ENCODE data around the gene NFATC2. TPM values are rescaled to one million over a fixed set of nuclear protein-coding genes. Genes with fewer than 3 reads are reported as not detected.

Gene NFATC2
- total RNA-seq, 3 donors from 2014 or later, result 6.2 to 7.3 (median 7.2) TPM

- Histone ChIP-seq H3K4me3 (no peak overlapping the region), H3K4me1 (ENCODE audit: low read depth) (no peaks in the 10 kb centered on the region), H3K9me3 (no peaks in the 10 kb centered on the region), H3K36me3 (ENCODE audit: low read depth) (no peaks in the 10 kb centered on the region)
- ATAC-seq (peak; percentile 34), DNase-seq (no peak)
- intact Hi-C loops (cut with DNase I, micrococcal nuclease), result no loop called here
- TF ChIP-seq CTCF (IDR thresholded peaks at IDR 0.05), result no peak
Observed at GRCh38 chr20:51423290-51423667, 119.2 kb downstream of the NFATC2 start.

- Histone ChIP-seq H3K9me3 (no peaks in the 10 kb centered on the region), H3K4me3 (no peak overlapping the region), H3K4me1 (ENCODE audit: low read depth) (no peaks in the 10 kb centered on the region), H3K36me3 (ENCODE audit: low read depth) (no peaks in the 10 kb centered on the region)
- ATAC-seq (no peak), DNase-seq (no peak)
- intact Hi-C loops (cut with DNase I, micrococcal nuclease), result no loop called here
- TF ChIP-seq CTCF (IDR thresholded peaks at IDR 0.05), result no peak
Observed at GRCh38 chr20:51422514-51423289, 119.8 kb downstream of the NFATC2 start.

GRCh38 chr20:51420805-51421204 lies 121.7 kb downstream of the NFATC2 start:
- ATAC-seq (no peak), DNase-seq (no peak)
- no peaks in the 10 kb centered on the region for H3K4me1 ChIP-seq (ENCODE audit: low read depth)
- intact Hi-C loops (cut with DNase I, micrococcal nuclease), result no loop called here
- TF ChIP-seq CTCF (IDR thresholded peaks at IDR 0.05), result no peak
- H3K4me3 ChIP-seq, result no peak overlapping the region
- no peaks in the 10 kb centered on the region for H3K36me3 ChIP-seq (ENCODE audit: low read depth)
- no peaks in the 10 kb centered on the region for H3K9me3 ChIP-seq

- no peak overlapping the region for H3K4me3 ChIP-seq
- H3K9me3 ChIP-seq, result no peaks in the 10 kb centered on the region
- no peaks in the 10 kb centered on the region for H3K36me3 ChIP-seq (ENCODE audit: low read depth)
- H3K4me1 ChIP-seq (ENCODE audit: low read depth), result peaks cover 2% of the 10 kb centered on the region
- intact Hi-C loops (cut with DNase I, micrococcal nuclease), result no loop called here
- ATAC-seq, result no peak
- no peak for TF ChIP-seq CTCF (IDR thresholded peaks at IDR 0.05)
- no peak for DNase-seq
Observed at GRCh38 chr20:51420111-51420510, 122.4 kb downstream of the NFATC2 start.

- intact Hi-C loops (cut with DNase I, micrococcal nuclease), result no loop called here
- Histone ChIP-seq H3K4me1 (ENCODE audit: low read depth) (peaks cover 2% of the 10 kb centered on the region), H3K4me3 (no peak overlapping the region), H3K36me3 (ENCODE audit: low read depth) (no peaks in the 10 kb centered on the region), H3K9me3 (no peaks in the 10 kb centered on the region)
- no peak for ATAC-seq
- DNase-seq, result no peak
- no peak for TF ChIP-seq CTCF (IDR thresholded peaks at IDR 0.05)
Observed at GRCh38 chr20:51419646-51420045, 122.9 kb downstream of the NFATC2 start.

Measured in mucosa of descending colon (tissue), 3 donors.